Renal cortex interstitium (tissue), 11 donors: Measurements from ENCODE around the gene CNOT9. TPM values are rescaled to one million over a fixed set of nuclear protein-coding genes. Genes with fewer than 3 reads are reported as not detected.

Experiments
- DNase-seq, 11 donors: peaks; one replicate each; pipeline ENCODE4 v3.0.0-alpha.2; 2013; ENCODE audit warnings: low read depth in 9 of 11, low spot score in 4 of 11; ENCODE audit errors: extremely low read depth in 1 of 11
- polyA plus RNA-seq, 3 donors: library from polyadenylated mRNA; unstranded; fragments of 120-200 nt; gene quantifications; one replicate each; pipeline ENCODE4 v1.2.1, GENCODE V29; 2013; ENCODE audit not compliant: insufficient read length in 3 of 3

CNOT9 gene
- polyA plus RNA-seq, 3 donors, result 49.4 to 55.2 (median 52.3) TPM

DNA sequence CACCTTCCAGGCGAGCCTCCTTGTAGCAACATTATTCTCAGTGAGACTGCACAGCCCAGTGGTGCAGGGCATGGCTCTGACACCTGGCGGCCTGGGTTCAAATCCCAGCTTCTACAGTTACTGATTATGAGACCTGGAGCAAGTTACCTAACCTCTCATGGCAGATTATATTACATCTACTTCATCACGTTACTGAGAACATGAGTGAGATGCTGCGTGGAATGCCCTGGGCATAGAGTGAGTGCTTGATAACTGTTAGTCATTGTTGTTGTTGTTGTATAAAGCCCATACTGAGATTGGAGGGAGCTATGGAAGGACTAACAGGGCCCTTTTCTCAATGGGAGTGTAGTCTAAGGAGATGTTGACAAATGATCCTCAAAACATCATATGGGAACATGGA lies 57.7 kb downstream of the CNOT9 start:
- no peak for DNase-seq

DNA sequence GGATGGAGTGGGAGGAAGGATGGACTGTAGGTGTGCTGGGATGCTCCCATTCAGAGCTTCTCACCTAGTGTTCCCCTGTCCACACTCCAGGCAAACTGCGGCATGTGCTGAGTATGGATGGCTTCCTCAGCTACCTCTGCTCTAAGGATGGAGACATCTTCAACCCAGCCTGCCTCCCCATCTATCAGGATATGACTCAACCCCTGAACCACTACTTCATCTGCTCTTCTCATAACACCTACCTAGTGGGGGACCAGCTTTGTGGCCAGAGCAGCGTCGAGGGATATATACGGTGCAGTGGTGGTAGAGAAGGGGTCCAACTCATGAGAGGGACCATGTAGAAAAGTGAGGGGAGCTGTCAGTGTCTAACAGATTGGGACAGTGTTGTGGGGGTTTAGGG lies 59.3 kb downstream of the CNOT9 start:
- DNase-seq, result no peak

DNA sequence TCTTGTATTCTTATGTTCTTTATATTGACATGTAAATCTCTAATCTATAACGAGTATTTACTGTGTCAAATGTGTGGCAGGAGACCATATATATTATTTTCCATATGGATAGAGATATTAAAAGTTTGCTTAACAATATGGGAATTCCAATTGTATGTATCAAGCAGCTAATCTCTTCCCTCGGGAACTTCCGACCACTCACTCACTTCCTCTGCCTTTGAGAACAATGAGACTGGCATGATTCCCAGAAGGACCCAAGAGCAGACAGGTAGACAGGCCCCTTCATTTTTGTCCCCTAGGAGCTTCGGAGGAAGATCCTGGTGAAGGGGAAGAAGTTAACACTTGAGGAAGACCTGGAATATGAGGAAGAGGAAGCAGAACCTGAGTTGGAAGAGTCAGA lies 63.2 kb downstream of the CNOT9 start:
- no peak for DNase-seq

DNA sequence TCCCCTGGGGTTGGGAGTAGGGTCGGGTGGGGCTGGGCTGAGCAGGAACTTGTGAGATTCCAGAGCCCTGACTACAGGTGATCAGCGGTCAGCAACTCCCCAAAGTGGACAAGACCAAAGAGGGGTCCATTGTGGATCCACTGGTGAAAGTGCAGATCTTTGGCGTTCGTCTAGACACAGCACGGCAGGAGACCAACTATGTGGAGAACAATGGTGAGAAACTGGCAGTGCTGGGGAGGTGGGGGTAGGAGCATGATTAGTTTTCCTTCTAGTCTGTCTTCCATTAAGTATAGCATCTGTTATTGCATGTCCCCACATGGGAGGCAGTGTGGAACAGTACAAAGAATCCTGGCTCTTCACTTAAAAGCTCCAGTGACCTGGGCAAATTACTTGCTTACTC lies 67.1 kb downstream of the CNOT9 start:
- no peak for DNase-seq

DNA sequence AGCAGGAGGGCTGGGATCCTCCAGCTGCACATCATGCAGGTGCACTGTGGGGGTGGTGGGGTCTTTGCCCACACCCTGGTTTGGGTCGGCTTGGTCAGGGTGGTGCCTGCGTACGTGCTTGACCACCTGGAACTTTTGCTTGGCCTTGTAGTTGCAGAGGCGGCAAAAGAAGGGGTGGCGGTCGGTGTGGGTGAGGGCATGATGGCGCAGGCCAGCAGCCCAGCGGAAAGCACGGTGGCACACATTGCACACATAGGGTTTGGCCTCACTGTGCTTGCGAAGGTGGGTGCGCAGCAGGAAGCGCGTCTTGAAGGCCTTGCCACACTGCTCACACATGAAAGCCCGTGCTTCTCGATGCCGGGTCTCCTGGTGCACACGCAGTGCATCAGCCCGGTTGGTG lies 69.7 kb downstream of the CNOT9 start:
- DNase-seq, result no peak

DNA sequence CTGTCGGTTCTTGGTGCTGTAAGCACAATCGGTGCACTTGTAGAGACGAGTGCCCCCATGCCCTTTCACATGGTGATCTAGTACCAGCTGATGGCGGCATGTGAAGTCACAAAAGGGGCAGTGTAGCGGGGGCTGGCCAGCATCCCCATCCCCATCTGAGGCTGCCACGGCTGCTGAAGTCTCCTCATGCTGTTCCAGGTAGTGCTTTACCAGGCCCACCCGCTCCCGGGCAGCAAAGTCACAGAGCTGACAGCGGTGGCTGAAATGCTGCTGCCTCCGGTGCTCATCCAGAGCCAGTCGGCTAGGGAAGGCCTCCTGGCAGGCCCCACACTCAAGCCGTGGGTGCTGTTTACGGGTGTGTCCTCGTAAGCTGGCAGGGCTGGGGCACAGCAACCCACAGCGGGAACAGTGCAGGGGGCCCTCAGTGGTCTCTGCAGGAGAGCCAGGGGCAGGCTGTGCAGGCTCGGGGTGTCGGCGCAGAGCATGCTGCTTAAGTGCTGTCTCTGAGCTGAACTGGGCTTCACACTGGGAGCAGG lies 73.5 kb downstream of the CNOT9 start:
- DNase-seq, result no peak

DNA sequence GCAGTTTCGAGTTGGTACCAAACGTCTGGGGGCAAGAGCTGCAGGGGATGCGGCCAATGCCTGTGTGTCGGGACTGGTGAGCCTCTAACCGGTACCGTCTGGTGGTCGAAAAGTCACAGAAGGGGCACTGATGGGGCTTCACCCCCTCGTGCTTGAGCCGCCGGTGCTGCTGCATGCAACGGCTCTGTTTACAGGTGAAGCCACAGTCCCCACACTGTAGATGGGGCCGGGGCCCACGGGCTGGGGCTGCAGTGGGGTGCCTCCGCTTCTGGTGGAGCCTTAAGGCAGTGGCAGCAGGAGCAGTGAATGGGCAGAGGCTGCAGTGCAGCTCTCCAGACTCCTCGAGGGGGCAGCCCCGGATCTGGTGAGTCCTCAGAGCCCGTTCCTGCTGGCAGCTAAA lies 74.1 kb downstream of the CNOT9 start:
- DNase-seq, result no peak

DNA sequence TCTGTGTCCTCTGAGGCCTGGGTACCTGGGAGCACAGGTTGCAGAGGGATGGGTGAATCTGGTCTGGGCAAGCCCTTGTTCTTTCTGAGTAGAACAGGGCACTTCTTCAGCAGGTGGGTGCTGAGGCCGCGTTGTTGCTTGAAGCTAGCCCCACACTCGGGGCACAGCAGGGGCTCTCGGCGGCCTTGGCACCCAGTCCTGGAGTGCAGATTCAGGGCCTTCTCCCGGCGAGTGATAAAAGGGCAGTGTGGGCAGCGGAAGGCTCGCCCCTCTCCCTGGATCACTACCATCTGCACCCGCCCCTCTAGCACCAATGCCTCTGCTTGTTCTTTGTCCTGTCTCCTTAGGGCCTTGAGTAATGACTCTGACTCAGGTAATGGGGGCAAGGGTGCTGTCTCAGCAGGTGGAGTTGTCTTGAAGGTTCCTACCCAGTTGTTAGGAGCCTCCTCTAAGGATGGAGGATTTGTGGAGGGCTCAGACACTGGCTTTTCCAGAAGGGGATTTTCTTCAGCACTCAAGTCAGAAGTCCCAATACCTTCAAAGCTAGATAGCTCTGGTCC lies 75.2 kb downstream of the CNOT9 start:
- DNase-seq, result no peak

DNA sequence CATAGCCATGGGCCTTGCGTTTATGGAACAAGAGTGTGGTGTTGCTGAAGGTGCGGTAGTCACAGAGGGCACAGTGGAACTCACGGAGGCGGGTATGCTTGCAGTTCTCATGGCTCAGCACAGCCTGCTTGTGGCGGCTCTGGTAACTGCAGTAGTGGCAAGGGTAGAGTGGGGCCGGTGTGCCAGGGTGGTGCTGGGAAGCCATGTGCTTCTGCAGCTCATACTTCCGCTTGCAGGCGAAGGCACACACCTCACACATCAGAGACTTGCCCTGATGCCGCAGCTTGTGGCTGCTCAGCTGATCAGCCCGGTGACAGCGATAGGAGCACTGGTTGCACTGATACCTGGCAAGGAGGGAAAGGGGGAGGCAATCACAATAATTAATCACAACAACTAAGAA lies 76.1 kb downstream of the CNOT9 start:
- no peak for DNase-seq

DNA sequence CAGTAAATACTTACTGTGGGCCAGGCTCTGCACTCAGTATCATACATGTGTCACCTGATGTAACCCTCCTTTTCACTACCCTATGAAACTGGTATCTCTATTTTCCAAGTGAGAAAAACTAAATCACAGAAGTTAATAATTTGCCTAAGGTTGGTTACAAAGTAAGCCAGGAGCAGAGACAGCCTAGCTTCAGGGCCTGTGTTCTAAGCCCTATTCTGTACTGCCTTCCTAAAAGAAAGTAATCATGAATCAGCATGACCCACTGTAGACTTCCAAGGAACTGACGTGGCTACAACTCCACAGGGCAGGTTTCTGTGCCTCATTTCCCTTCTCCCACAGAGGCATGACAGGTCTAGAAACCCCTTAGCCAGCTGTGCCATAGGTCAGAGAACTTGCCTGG lies 76.5 kb downstream of the CNOT9 start:
- DNase-seq, result no peak

Other genes starting within 250 kb of the CNOT9 start
- gene CATIP, start 212.0 kb upstream of the CNOT9 start, polyA plus RNA-seq, result 1 to 10 TPM; 4.5 to 8.0 (median 4.9) TPM
- 1 to 10 TPM in 2 of 3 donors, under 1 TPM in 1; 0.99 to 2.2 (median 1.6) TPM for gene SLC11A1, start 186.6 kb upstream of the CNOT9 start, polyA plus RNA-seq
- gene CTDSP1, start 169.0 kb upstream of the CNOT9 start, polyA plus RNA-seq, result 100 to 1,000 TPM; 122 to 161 (median 157) TPM
- 10 to 100 TPM; 21.3 to 41.5 (median 21.6) TPM for gene VIL1, start 149.7 kb upstream of the CNOT9 start, polyA plus RNA-seq
- 10 to 100 TPM; 14.8 to 18.6 (median 17.2) TPM for gene USP37, start 488 bp upstream of the CNOT9 start, polyA plus RNA-seq
- gene PLCD4, start 39.1 kb downstream of the CNOT9 start, polyA plus RNA-seq, result 1 to 10 TPM; 7.2 to 9.9 (median 9.4) TPM
- gene ZNF142, start 90.8 kb downstream of the CNOT9 start, polyA plus RNA-seq, result 10 to 100 TPM; 17.4 to 20.9 (median 20.3) TPM
- gene BCS1L, start 90.8 kb downstream of the CNOT9 start, polyA plus RNA-seq, result 10 to 100 TPM; 47.0 to 61.3 (median 49.1) TPM
- 10 to 100 TPM; 44.4 to 47.2 (median 46.8) TPM for gene RNF25, start 103.2 kb downstream of the CNOT9 start, polyA plus RNA-seq
- 100 to 1,000 TPM in 1 of 3 donors, 10 to 100 TPM in 2; 66.6 to 113 (median 81.3) TPM for gene STK36, start 103.2 kb downstream of the CNOT9 start, polyA plus RNA-seq
- 10 to 100 TPM; 30.9 to 43.7 (median 34.0) TPM for gene TTLL4, start 142.0 kb downstream of the CNOT9 start, polyA plus RNA-seq
- gene CYP27A1, start 213.3 kb downstream of the CNOT9 start, polyA plus RNA-seq, result 10 to 100 TPM; 42.8 to 61.9 (median 49.1) TPM